OCI-LY1 (cell line): Measurements from ENCODE around the gene ANKRD35.

Experiments used
- CTCF ChIP-seq: fragments of 200-600 bp; sonication (generic), shearing (Covaris generic); IDR thresholded peaks from 2 replicates; pipeline ENCODE4 v1.5.1; 2017; ENCODE audit warnings: mild to moderate bottlenecking, antibody characterized with exemption, low read length, moderate library complexity, mixed read lengths
- EZH2 ChIP-seq: fragments of 200-600 bp; sonication (generic), shearing (Covaris generic); IDR thresholded peaks from 2 replicates; pipeline ENCODE4 v1.8.0; 2017; ENCODE audit warnings: borderline replicate concordance, mixed run types, mild to moderate bottlenecking, antibody characterized with exemption, low read length, moderate library complexity, mixed read lengths

- no peak for TF ChIP-seq CTCF
- TF ChIP-seq EZH2 = no peak
Observed at GRCh38 chr1:145874646-145875045, 11.0 kb downstream of the ANKRD35 start.
